IPS-20b (cell line): ENCODE results near the gene KLRG1.
A peak's percentile ranks its signal among the peaks of the same experiment; 100 is the strongest.

ENCODE experiments used
- H3K27ac ChIP-seq: one replicate; pipeline ENCODE4 v1.5.1; 2013; ENCODE audit warnings: low read length
- H3K27me3 ChIP-seq: 2 replicates; pipeline ENCODE4 v1.6.1; 2013; ENCODE audit warnings: mild to moderate bottlenecking, low read length, inconsistent platforms; ENCODE audit not compliant: insufficient read depth
- H3K36me3 ChIP-seq: 2 replicates; pipeline ENCODE4 v1.6.1; 2013; ENCODE audit warnings: low read depth, mild to moderate bottlenecking, inconsistent platforms, low read length, moderate library complexity; ENCODE audit not compliant: insufficient read depth
- H3K4me1 ChIP-seq: 2 replicates; pipeline ENCODE4 v1.6.1; 2013; ENCODE audit warnings: mild to moderate bottlenecking, control low read depth, inconsistent platforms, low read length, moderate library complexity; ENCODE audit not compliant: insufficient read depth
- H3K4me3 ChIP-seq: 2 replicates; pipeline ENCODE4 v1.5.1; 2013; ENCODE audit warnings: mild to moderate bottlenecking, low read length, inconsistent platforms
- H3K9ac ChIP-seq: 2 replicates; pipeline ENCODE4 v1.6.1; 2013; ENCODE audit warnings: low read depth, mild to moderate bottlenecking, inconsistent platforms, low read length, moderate library complexity
- H3K9me3 ChIP-seq: 2 replicates; pipeline ENCODE4 v1.6.1; 2013; ENCODE audit warnings: mild to moderate bottlenecking, low read depth, low read length, inconsistent platforms; ENCODE audit not compliant: insufficient read depth

Gene KLRG1

GRCh38 chr12:8989413-8989812 is at the start of gene KLRG1:
Gene KLRG1 (plus strand): TSS chr12:8989546. CDS start chr12:8989636, 90 bp downstream.
- Histone ChIP-seq H3K4me1 (no peaks in the 10 kb centered on the region), H3K36me3 (no peaks in the 10 kb centered on the region), H3K27me3 (no peaks in the 10 kb centered on the region), H3K9me3 (no peaks in the 10 kb centered on the region), H3K27ac (no peak within 1 kb of the TSS), H3K9ac (no peak within 1 kb of the TSS), H3K4me3 (no peak within 1 kb of the TSS)

DNA sequence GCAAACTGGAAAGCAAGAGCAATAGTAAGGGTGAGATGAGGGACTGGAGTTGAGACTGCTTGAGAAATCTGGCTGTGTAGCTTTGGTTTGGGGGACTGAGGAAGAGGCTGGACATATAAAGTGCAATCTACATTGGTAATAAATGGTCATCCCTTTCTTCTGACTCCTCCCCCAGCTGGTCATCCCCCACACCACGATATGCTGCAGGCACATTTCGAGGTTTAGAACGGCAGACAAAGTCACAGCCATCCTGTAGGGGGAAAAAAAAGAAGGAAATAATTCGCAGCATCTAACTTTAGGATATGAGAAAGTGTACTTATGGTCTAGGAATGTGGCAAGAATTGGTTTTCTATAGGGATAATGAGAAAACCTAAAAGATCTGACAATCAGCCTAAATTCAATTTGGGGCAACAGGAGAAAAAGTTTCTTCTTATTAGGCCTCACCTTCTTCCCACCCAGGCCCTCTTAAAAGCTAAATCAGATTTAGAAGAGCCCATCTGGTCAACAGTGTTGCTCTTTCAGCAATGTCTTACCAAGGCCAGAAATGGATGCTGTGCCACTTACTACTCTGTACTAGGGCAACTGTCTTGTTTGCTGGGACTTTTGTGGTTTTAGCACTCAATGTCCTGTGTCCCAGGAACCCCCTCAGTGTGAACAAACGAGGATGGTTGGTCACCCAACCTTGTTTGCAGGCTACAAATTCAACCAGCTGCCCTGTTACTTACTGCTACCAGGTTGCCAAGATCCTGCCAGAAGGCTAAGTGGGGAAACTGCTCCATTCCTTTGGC is 47.5 kb upstream of the KLRG1 start:
- no peak overlapping the region for H3K27ac ChIP-seq
- no peaks in the 10 kb centered on the region for H3K9me3 ChIP-seq
- no peaks in the 10 kb centered on the region for H3K4me1 ChIP-seq
- H3K4me3 ChIP-seq: no peak overlapping the region
- peaks cover 80% of the 10 kb centered on the region for H3K36me3 ChIP-seq
- no peaks in the 10 kb centered on the region for H3K27me3 ChIP-seq
- H3K9ac ChIP-seq: no peak overlapping the region

GRCh38 chr12:8943565-8944186 is 45.7 kb upstream of the KLRG1 start:
- Histone ChIP-seq H3K4me1 (no peaks in the 10 kb centered on the region), H3K9me3 (no peaks in the 10 kb centered on the region), H3K9ac (no peak overlapping the region), H3K4me3 (no peak overlapping the region), H3K27me3 (no peaks in the 10 kb centered on the region), H3K36me3 (peaks cover 62% of the 10 kb centered on the region), H3K27ac (no peak overlapping the region)

DNA sequence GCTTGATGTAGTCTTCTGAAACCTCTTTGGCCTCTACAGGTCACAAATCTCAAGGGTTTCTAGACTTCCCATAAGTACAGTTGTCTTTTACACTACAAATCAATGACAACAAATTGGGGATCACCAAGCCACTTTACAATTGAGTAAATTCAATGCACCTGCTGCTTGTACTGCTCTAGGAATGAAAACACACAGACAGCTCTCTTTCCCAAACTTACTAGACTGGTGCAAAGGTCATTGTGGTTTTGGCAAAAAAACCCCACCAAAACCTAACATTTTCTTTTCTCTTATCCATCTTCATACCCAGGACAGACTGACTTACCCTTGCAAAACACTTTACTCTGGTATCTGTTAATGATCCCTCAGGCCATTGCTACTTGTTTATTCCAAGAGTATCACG is 42.6 kb upstream of the KLRG1 start:
- H3K4me1 ChIP-seq: no peaks in the 10 kb centered on the region
- H3K9ac ChIP-seq: no peak overlapping the region
- peaks cover 49% of the 10 kb centered on the region for H3K36me3 ChIP-seq
- no peaks in the 10 kb centered on the region for H3K27me3 ChIP-seq
- H3K27ac ChIP-seq: no peak overlapping the region
- no peak overlapping the region for H3K4me3 ChIP-seq
- H3K9me3 ChIP-seq: no peaks in the 10 kb centered on the region

- peaks cover 3% of the 10 kb centered on the region; the same call in 1 of the 2 replicates for H3K9me3 ChIP-seq
- peak overlapping the region; percentile 98 for H3K4me3 ChIP-seq
- no peak overlapping the region for H3K27ac ChIP-seq
- H3K4me1 ChIP-seq: no peaks in the 10 kb centered on the region
- no peaks in the 10 kb centered on the region for H3K27me3 ChIP-seq
- H3K9ac ChIP-seq: no peak overlapping the region; the same call in 1 of the 2 replicates
- peaks cover 39% of the 10 kb centered on the region for H3K36me3 ChIP-seq
These were observed 41.6 kb upstream of the KLRG1 start for GRCh38 chr12:8947737-8948136.

- H3K36me3 ChIP-seq: peaks cover 38% of the 10 kb centered on the region
- H3K4me1 ChIP-seq: no peaks in the 10 kb centered on the region
- peak overlapping the region; percentile 98 for H3K27ac ChIP-seq
- H3K9ac ChIP-seq: peak overlapping the region; percentile 94
- H3K9me3 ChIP-seq: peaks cover 8% of the 10 kb centered on the region; the same call in 1 of the 2 replicates
- H3K27me3 ChIP-seq: no peaks in the 10 kb centered on the region
- peak overlapping the region; percentile 98 for H3K4me3 ChIP-seq
These were observed 40.5 kb upstream of the KLRG1 start for GRCh38 chr12:8948701-8949341.

DNA sequence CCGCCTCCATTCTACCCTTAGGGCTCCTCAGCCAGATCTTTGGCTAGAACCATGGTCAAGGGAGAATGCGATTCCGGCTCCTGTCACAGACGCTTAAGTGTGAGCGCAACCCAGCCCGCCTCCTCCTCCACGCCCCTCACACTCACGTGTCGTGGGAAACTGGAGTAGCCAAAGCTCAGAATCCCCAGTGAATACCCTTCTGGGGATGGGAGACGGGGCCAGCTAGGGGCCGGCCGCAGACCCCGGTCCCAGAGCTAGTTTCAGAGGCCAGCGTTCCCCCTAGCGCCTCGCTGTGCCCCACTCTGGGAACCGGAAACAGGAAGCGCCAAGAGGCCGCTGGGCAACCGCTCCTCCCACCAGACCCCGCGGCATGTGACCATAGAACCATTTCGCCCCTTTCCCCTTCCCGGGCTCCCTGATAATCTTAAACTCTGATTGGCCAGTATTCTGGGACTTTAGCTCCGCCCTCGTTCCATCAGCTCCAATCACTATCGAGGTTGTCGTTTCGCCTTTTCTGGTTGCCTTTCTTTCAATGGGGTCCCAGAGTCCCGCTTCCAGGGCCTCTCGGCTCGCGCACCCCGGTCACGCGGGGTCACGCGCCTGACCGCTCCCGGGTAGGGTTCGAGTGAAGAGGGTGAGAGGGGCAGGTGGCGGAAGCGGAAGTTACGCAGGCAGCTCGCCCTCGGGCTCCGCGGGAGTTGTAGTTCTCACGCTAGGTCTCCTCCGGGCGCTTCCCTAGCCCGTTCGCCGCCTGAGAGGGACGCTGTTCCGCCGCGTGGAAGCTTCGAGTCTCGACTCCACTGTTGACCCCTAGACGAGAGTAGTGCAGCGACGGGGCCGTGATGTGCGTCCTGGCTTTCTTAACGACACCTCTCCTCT is 39.8 kb upstream of the KLRG1 start, which contains the start of gene M6PR:
M6PR (minus strand) TSS at position 304 of the 879 bp plus-strand sequence. CDS start 3,241 bp downstream, outside the sequence.
- peak within 1 kb of the TSS; percentile 98 for H3K27ac ChIP-seq
- no peaks in the 10 kb centered on the region for H3K4me1 ChIP-seq
- peak within 1 kb of the TSS; percentile 94 for H3K9ac ChIP-seq
- no peaks in the 10 kb centered on the region for H3K27me3 ChIP-seq
- H3K9me3 ChIP-seq: peaks cover 8% of the 10 kb centered on the region; the same call in 1 of the 2 replicates
- H3K36me3 ChIP-seq: peaks cover 34% of the 10 kb centered on the region
- H3K4me3 ChIP-seq: peak within 1 kb of the TSS; percentile 98

- Histone ChIP-seq H3K4me3 (peak overlapping the region; percentile 98), H3K9me3 (peaks cover 8% of the 10 kb centered on the region; the same call in 1 of the 2 replicates), H3K4me1 (no peaks in the 10 kb centered on the region), H3K36me3 (peaks cover 28% of the 10 kb centered on the region), H3K9ac (peak overlapping the region; percentile 94), H3K27me3 (no peaks in the 10 kb centered on the region), H3K27ac (peak overlapping the region; percentile 98)
These were observed 39.2 kb upstream of the KLRG1 start for GRCh38 chr12:8950221-8950527.

DNA sequence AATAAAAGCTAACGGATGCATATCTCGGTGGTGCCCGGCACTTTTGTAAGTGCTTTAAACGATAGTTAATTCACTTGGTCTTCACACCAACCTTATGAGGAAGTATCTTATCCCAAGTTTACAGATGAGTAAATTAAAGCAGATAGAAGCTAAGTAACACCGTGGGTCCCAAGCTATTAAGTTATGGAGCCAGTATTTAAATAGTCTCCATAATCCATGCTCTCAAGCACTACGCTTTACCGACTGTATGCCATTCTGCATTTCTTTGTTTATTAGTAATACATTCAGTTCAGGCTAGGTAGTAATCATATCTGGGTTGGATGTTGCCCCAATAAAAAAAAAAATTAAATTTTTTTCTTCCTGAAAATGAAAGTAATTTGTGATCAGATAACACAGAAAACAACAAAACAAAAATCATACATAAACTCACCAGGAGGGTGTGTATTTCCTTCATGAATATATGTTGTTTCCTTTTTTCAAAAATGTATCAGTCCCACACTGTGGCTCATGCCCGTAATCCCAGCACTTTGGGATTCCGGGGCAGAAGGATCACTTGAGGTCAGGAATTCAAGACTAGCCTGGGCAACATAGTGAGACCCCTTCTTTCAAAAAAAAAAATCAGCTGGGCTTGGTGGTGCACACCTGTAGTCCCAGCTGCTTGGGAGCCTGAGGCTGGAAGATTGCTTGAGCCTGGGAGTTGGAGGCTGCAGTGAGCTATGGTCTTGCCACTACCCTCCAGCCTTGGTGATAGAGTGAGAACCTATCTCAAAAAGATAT is 38.5 kb upstream of the KLRG1 start:
- no peak overlapping the region for H3K27ac ChIP-seq
- H3K4me3 ChIP-seq: peak overlapping the region; percentile 98
- H3K9ac ChIP-seq: peak overlapping the region; percentile 94
- H3K27me3 ChIP-seq: no peaks in the 10 kb centered on the region
- H3K4me1 ChIP-seq: no peaks in the 10 kb centered on the region
- peaks cover 11% of the 10 kb centered on the region; the same call in 1 of the 2 replicates for H3K9me3 ChIP-seq
- peaks cover 20% of the 10 kb centered on the region for H3K36me3 ChIP-seq

GRCh38 chr12:8951744-8952143 is 37.6 kb upstream of the KLRG1 start:
- H3K4me3 ChIP-seq: no peak overlapping the region
- H3K36me3 ChIP-seq: peaks cover 13% of the 10 kb centered on the region; the same call in 1 of the 2 replicates
- no peaks in the 10 kb centered on the region for H3K4me1 ChIP-seq
- H3K9me3 ChIP-seq: peaks cover 14% of the 10 kb centered on the region; the same call in 1 of the 2 replicates
- H3K27me3 ChIP-seq: no peaks in the 10 kb centered on the region
- no peak overlapping the region for H3K9ac ChIP-seq
- H3K27ac ChIP-seq: no peak overlapping the region
